Aorta (tissue), 5 donors: ENCODE measurements around the gene UBXN6. TPM values are rescaled to one million over a fixed set of nuclear protein-coding genes. Genes with fewer than 3 reads are reported as not detected.

ENCODE experiments used
- ATAC-seq: fragments of 200-7000 bp; cut with Tn5 transposase; one replicate; pipeline ENCODE4 v1.9.1; 2022; ENCODE audit warnings: moderate library complexity; ENCODE audit not compliant: low FRiP score
- DNase-seq, 2 donors: peaks; one replicate each; pipeline ENCODE4 v3.0.0-alpha.2; 2020
- H3K27ac ChIP-seq, 2 donors: one replicate each; pipeline ENCODE4 v1.5.1; 2013; ENCODE audit warnings: low read length in 2 of 2, mild to moderate bottlenecking in 2 of 2, moderate library complexity in 2 of 2, control low read depth in 1 of 2, inconsistent platforms in 1 of 2, low read depth in 1 of 2
- H3K27me3 ChIP-seq, 2 donors: one replicate each; pipeline ENCODE4 v1.6.1; 2013; ENCODE audit warnings: control low read depth in 1 of 2, low read length in 1 of 2, mild to moderate bottlenecking in 1 of 2, moderate library complexity in 1 of 2; ENCODE audit not compliant: insufficient read depth in 2 of 2, control insufficient read depth in 1 of 2
- H3K36me3 ChIP-seq, 2 donors: one replicate each; pipeline ENCODE4 v1.6.1; 2013; ENCODE audit warnings: control low read depth in 1 of 2, low read length in 1 of 2, mild to moderate bottlenecking in 1 of 2; ENCODE audit not compliant: insufficient read depth in 2 of 2, control insufficient read depth in 1 of 2
- H3K4me1 ChIP-seq, 2 donors: one replicate each; pipeline ENCODE4 v1.6.1; 2013; ENCODE audit warnings: low read length in 2 of 2, control low read depth in 1 of 2, mild to moderate bottlenecking in 1 of 2, moderate library complexity in 1 of 2; ENCODE audit not compliant: insufficient read depth in 2 of 2, control insufficient read depth in 1 of 2
- H3K4me3 ChIP-seq, 2 donors: one replicate each; pipeline ENCODE4 v1.5.1; 2013; ENCODE audit warnings: low read length in 2 of 2, control low read depth in 1 of 2, mild to moderate bottlenecking in 1 of 2
- H3K9me3 ChIP-seq: one replicate; pipeline ENCODE4 v1.6.1; 2013; ENCODE audit warnings: mild to moderate bottlenecking, low read length; ENCODE audit not compliant: control insufficient read depth
- WGBS, 2 donors: extraction: QIAGEN DNeasy Blood & Tissue Kit; methylation state at CpG; one replicate each; pipeline ENCODE4 v1.1.7; 2013; 5-methylcytosine and 5-hydroxymethylcytosine counted together
- intact Hi-C, 2 donors: fragments of 100-400 bp; cut with DNase I; formaldehyde crosslinking; loops; one replicate each; pipeline versions ENCODE4 v1.14.2 to v1.15.0; 2022
- long read RNA-seq, 2 donors: library from polyadenylated mRNA; unstranded; transcript quantifications; one replicate each; pipeline ENCODE4 v2.0.0, GENCODE V29; 2020 to 2021
- polyA plus RNA-seq, 2 donors: library from polyadenylated mRNA; stranded (reverse); fragments of 200-250 nt; gene quantifications; one replicate each; pipeline ENCODE4 v1.2.3, GENCODE V29; 2013
- total RNA-seq, 2 donors: library from RNA; stranded (reverse); fragmentation: NEBNext Ultra II Directional; extraction: Animal tissue kit (Norgen Biotek cat#: 25700); gene quantifications; one replicate each; pipeline ENCODE4 v1.2.1, GENCODE V29; 2021
- donor health status: healthy with polysubstance abuse.
- donor health status: Bipolar disorder and iron deficiency.
- donor health status: DM: no; HTN: no; CAD: no.
- donor health status: DM: no; HTN: no; CAD: no.
- donor health status: DM: yes; HTN: yes; CAD: no.

Gene UBXN6, protein sequence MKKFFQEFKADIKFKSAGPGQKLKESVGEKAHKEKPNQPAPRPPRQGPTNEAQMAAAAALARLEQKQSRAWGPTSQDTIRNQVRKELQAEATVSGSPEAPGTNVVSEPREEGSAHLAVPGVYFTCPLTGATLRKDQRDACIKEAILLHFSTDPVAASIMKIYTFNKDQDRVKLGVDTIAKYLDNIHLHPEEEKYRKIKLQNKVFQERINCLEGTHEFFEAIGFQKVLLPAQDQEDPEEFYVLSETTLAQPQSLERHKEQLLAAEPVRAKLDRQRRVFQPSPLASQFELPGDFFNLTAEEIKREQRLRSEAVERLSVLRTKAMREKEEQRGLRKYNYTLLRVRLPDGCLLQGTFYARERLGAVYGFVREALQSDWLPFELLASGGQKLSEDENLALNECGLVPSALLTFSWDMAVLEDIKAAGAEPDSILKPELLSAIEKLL
- total RNA-seq = 10 to 100 TPM; 84.9 to 86.7 TPM
- 100 to 1,000 TPM in 1 of 2 donors, 10 to 100 TPM in 1; 78.5 to 181 TPM for polyA plus RNA-seq
- long read RNA-seq, donor 1, full-length matches to known transcripts = 26 of 68 reads
- long read RNA-seq, donor 1, partial matches to known transcripts = 32 of 68 reads
- long read RNA-seq, donor 1, other reads (novel, unspliced or antisense) = 10 of 68 reads
- long read RNA-seq, donor 2, full-length matches to known transcripts = 19 of 38 reads
- long read RNA-seq, donor 2, partial matches to known transcripts = 17 of 38 reads
- long read RNA-seq, donor 2, other reads (novel, unspliced or antisense) = 2 of 38 reads

DNA sequence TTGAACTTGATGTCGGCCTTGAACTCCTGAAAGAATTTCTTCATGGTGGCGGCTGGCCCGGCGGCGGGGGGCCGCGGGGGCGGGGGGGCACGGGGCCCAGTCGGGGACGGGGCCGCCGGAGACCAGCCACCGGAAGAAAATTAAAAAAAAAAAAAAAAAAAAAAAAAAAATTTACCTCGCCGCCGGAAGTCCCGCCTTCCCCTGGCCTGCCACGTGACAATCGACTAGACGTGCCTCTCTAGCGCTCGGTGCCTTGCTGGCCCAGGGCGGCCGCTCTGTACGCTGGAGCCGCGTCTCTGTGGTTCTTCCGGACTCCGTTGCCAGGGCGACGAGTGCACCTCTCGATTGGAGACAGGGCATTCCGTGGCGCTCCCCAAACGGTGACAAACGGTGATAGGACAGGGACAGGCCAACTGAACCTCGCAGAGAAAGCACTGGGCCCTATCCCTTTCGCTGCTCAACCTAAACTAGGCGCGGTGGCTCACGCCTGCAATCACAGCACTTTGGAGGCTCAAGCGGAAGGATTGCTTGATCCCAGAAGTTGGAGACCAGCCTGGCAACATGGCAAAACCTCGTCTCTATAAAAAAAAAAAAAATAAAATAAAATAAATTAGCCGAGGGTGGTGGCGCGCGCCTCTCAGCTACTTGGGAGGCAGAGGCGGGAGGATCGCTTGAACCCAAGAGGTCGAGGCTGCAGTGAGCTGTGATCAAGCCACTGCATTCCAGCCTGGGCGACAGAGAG lies at the start of gene UBXN6:
Gene UBXN6, minus strand, starts transcription at position 141 of the 742 bp plus-strand sequence. Its CDS starts 97 bp downstream, at position 44.
- intact Hi-C loops = loop anchor here (2.0 to 5.0 kb wide), 2 partner anchors 55 to 56 kb away; partner anchors contain the start of genes CHAF1A (in 2 of the 2) and SH3GL1 (in 1 of the 2)
- Histone ChIP-seq H3K27me3 (no peaks in the 10 kb centered on the region), H3K27ac (no peak within 1 kb of the TSS), H3K4me3 (peak within 1 kb of the TSS; percentile 60 to 63), H3K4me1 (no peaks in the 10 kb centered on the region), H3K9me3 (no peaks in the 10 kb centered on the region), H3K36me3 (no peaks in the 10 kb centered on the region)
- peak; percentile 99 for DNase-seq
- WGBS, 2 donors = 8% methylated on average over 49 to 52 of the region's 52 CpGs
- peak; percentile 96 for ATAC-seq

GRCh38 chr19:4507150-4507452 lies 49.5 kb upstream of the UBXN6 start:
- intact Hi-C loops = no loop called here
- H3K27me3 ChIP-seq = no peaks in the 10 kb centered on the region
- no peak overlapping the region for H3K27ac ChIP-seq
- DNase-seq (no peak), ATAC-seq (no peak)
- 74 to 76% methylated on average over 12 of the region's 12 CpGs for WGBS, 2 donors
- no peak overlapping the region for H3K4me3 ChIP-seq
- no peaks in the 10 kb centered on the region for H3K9me3 ChIP-seq
- no peaks in the 10 kb centered on the region for H3K4me1 ChIP-seq
- H3K36me3 ChIP-seq = peaks cover 0 to 4% of the 10 kb centered on the region in 2 donors

- DNase-seq = no peak
- 83 to 84% methylated on average over 17 of the region's 17 CpGs for WGBS, 2 donors
- intact Hi-C loops = no loop called here
- ATAC-seq = no peak
- H3K27ac ChIP-seq = no peak overlapping the region
- no peak overlapping the region for H3K4me3 ChIP-seq
- H3K9me3 ChIP-seq = no peaks in the 10 kb centered on the region
- peaks cover 0 to 4% of the 10 kb centered on the region in 2 donors for H3K36me3 ChIP-seq
- no peaks in the 10 kb centered on the region for H3K4me1 ChIP-seq
- H3K27me3 ChIP-seq = no peaks in the 10 kb centered on the region
These were observed 49.0 kb upstream of the UBXN6 start for GRCh38 chr19:4506449-4507149.

- no peak overlapping the region for H3K27ac ChIP-seq
- 92 to 93% methylated on average over 34 of the region's 34 CpGs for WGBS, 2 donors
- H3K9me3 ChIP-seq = no peaks in the 10 kb centered on the region
- H3K36me3 ChIP-seq = peaks cover 0 to 4% of the 10 kb centered on the region in 2 donors
- H3K4me3 ChIP-seq = no peak overlapping the region
- intact Hi-C loops = no loop called here
- DNase-seq (no peak), ATAC-seq (no peak)
- H3K27me3 ChIP-seq = no peaks in the 10 kb centered on the region
- no peaks in the 10 kb centered on the region for H3K4me1 ChIP-seq
These were observed 48.2 kb upstream of the UBXN6 start for GRCh38 chr19:4505570-4506448.

DNA sequence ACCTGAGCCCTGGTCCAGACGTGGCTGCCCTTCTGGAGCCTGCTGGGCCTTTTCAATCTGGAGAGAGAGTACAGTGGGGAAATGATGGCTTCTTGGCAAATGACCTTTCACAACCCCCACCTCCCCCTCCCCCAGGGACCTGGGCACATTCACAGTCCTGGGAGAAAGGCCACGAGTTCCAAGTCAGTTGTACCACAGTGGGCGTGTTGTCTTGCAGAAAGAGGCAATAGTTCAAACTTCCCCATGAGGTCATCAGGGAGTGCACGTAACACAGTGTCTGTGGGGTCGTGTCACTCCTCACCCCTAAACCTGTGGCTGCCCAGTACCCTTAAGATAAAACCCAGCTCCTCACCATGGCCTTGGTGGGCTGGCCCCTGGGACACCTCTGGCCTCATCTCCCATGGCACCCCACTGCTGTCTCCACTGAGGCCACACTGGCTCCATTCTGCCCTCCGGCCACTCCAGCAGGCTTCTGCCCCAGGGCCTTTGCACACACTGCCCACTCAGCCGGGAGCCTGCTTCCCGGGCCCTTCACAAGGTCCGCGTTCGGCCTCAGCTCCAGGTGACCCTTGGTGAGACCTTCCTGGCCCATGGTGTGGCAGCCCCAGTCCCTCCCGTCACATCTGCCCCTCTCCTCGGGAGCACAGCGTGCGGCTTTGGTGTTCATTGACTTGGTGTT lies 47.4 kb upstream of the UBXN6 start:
- DNase-seq (no peak), ATAC-seq (no peak)
- Histone ChIP-seq H3K4me3 (no peak overlapping the region), H3K27me3 (no peaks in the 10 kb centered on the region), H3K36me3 (peaks cover 0 to 4% of the 10 kb centered on the region in 2 donors), H3K4me1 (no peaks in the 10 kb centered on the region), H3K9me3 (no peaks in the 10 kb centered on the region), H3K27ac (no peak overlapping the region)
- intact Hi-C loops = no loop called here
- WGBS, 2 donors = 72 to 74% methylated on average over 15 of the region's 15 CpGs

DNA sequence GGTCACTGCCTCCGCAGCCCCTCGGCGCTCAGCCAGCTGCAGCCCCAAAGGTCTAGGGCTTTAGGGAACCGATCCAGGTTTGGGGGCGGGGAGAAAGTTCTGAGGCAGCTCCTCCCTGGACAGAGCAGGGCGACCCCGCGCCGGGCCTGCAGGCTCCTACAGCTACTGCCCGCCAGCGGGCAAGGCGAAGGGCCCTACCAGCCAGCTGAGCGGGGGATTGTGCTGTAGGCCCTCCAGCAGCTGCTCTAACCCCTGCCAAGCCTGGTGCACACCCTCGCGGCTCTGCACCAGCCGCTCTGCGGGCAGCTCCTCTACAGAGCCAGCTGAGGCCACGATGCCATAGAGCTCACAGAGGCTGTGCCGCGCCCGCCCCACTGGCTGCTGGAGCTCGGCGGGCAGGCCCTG lies 46.7 kb upstream of the UBXN6 start:
- H3K27me3 ChIP-seq = no peaks in the 10 kb centered on the region
- WGBS, 2 donors = 91 to 92% methylated on average over 23 of the region's 23 CpGs
- intact Hi-C loops = no loop called here
- ATAC-seq (no peak), DNase-seq (no peak)
- peaks cover 0 to 4% of the 10 kb centered on the region in 2 donors for H3K36me3 ChIP-seq
- H3K9me3 ChIP-seq = no peaks in the 10 kb centered on the region
- no peak overlapping the region for H3K27ac ChIP-seq
- no peaks in the 10 kb centered on the region for H3K4me1 ChIP-seq
- no peak overlapping the region for H3K4me3 ChIP-seq

DNA sequence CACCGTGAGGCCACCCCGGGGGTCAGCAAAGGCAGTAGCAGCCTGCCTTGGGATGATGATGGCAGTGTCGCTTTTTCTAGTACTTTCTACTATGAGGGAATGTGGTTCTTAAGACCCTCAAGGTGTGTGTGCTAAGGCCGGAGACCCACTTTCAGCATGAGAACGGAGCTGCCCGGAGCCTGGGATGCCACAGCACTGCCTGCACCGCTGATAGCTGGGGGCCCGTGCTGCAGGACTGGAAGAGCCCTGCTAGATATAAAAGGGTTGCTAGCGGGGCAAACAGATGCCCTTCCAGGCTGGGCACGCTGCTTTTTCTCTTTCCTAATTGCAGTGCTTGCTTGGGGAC lies 46.2 kb upstream of the UBXN6 start:
- ATAC-seq (no peak), DNase-seq (no peak)
- Histone ChIP-seq H3K36me3 (peaks cover 0 to 5% of the 10 kb centered on the region in 2 donors), H3K4me1 (no peaks in the 10 kb centered on the region), H3K27me3 (no peaks in the 10 kb centered on the region), H3K27ac (no peak overlapping the region), H3K4me3 (no peak overlapping the region), H3K9me3 (no peaks in the 10 kb centered on the region)
- intact Hi-C loops = no loop called here
- 89% methylated on average over 10 of the region's 10 CpGs for WGBS, 2 donors
